T-helper 1 cell (primary cell): ENCODE measurements around the gene RTN4.
"Not testable (repeated sequence)": the region's sequence is repeated elsewhere in the genome, so short reads cannot be mapped to it uniquely, and the experiment has no call there.

Experiments used
- DNase-seq, 5 donors: peaks; one replicate each; pipeline ENCODE4 v3.0.0-alpha.2; 2012 to 2020

RTN4 gene

DNA sequence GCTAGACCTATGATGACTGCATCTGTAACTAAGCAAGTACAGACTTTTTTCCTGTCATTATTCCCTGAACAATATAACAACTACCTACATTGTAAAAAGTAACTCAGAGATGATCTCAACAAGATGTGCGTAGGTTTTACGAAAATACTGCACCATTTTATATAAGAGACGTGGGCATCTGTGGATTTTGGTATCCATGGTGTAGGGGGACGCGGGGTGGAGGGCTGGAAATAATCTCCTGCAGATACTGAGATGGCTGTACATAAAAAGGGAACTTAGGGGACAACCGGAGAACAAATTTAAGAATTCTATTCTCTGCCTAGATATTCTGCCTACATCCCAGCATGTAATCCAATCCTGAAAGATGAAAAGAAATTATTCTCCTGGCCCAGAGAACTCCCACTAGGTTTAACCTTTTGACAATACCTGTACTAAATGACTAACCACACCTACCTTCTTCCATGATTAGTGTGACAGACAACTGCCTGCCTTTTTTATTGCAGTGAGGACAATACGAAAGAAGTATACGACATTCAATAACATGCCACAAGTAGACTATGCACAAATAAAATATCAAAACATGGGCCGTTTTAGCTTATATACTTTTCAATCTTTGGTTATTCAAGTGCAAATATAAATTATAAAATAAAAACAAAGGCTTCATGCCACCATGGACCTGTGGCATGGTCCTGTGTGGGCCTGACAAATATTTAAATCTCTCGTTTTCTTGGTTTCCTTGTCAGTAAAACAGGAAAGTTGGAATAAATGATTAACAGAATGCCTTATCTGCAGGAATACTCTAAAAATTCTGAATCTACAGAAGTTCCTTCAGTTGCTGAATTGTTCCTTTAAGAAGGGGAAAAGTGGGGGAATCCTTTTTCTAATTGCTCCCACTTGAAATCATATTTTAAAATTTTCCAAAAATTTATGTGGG, 46.3 kb downstream of the RTN4 start:
- no peak for DNase-seq

DNA sequence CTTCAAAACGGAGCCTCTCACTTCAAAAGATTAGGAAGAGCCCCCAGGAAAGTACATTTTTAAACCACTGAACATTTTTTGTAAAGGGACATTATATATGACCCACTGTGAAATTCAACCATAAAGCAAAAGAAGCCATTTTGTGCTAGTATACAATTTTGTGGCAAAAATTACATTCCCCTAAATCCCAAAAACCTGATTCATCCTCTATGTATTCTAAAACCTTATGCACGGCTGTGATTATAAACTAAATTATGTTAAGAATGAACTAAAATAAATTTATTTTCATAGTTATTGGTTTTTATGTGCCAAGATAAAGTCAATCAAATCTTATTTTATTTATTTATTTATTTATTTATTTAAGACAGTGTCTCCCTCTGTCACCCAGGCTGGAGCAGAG, 48.5 kb downstream of the RTN4 start:
- no peak for DNase-seq

DNA sequence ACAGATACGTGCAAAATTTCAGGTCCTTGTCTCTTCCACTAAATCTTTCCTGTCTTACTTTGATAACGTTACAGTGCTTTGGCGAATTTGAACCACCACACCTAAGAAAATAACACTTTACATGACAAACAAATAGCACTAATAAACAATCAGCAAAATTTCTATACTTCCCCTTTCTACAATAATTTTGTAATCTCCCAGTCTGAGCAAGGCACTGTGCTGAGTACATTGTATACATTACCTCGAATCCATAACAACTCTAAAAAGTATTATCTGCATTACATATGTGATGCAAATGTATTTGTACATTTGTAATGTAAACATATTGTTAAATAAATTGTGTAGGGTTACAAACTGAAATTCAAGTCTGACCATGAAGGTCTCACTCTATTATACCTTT, 49.9 kb downstream of the RTN4 start:
- no peak for DNase-seq

DNA sequence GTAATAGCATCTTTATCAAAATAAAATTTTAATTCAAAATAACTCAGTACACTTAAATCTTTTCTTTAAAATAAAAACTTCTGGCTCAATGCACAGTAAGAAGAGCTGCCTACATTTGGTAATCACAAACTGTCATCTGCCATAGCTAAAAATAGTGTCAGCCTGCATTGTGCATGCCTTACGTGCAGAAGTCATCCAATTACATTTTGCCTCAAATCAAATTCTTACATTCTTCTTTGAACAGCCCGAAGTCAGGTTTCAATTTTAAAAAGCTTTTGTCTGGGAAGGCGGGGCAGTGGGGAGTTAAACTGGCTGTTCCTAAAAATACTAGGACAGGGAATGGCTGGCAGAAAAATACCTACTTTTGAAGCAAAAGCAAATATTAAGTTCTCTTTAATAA, 51.1 kb downstream of the RTN4 start:
- no peak for DNase-seq

DNA sequence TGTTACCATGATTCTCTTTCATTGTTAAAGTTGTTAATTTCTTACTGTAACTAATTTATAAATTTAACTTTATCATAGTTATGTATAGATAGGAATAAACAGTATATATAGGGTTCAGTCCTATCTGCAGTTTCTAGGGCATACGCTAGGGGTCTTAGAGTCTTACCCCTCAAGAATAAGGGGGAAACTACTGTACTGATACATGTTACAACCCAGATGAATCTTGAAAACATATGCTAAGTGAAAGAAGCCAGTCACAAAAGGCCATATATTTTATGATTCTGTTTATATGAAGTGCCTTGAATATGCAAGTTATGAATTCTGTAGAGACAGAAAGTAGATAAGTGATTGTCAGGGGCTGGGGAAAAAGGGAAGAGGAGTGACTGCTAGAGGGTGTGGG, 52.4 kb downstream of the RTN4 start:
- DNase-seq: no peak

DNA sequence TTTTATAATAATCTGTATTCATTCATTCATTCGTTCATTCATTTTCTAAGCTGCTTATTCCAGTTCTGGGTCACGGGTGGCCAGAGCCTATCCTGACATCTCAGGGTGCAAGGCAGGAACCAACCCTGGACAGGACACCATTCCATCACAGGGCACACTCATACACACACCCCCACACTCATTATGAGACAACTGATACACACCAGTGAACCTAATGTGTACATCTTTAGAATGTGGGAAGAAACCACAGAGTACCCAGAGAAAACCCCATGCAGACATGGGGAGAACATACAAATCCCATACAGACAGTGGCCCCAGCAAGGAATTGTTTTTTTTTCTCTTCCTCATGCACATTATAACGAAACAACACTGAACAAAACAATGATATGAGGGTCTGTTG, 54.7 kb downstream of the RTN4 start:
- no peak for DNase-seq

DNA sequence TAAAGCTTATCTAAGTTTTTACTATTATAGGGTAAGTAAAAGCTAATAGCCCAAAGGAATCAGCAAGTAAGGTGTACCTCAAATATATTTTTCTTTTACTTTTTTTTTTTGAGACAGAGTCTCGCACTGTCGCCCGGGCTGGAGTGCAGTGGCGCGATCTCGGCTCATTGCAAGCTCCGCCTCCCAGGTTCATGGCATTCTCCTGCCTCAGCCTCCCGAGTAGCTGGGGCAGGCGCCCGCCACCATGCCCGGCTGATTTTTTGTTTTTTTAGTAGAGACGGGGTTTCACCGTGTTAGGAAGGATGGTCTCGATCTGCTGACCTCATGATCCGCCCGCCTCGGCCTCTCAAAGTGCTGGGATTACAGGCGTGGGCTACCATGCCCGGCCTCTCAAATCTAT, 59.6 kb downstream of the RTN4 start:
- DNase-seq: not testable (repeated sequence)

DNA sequence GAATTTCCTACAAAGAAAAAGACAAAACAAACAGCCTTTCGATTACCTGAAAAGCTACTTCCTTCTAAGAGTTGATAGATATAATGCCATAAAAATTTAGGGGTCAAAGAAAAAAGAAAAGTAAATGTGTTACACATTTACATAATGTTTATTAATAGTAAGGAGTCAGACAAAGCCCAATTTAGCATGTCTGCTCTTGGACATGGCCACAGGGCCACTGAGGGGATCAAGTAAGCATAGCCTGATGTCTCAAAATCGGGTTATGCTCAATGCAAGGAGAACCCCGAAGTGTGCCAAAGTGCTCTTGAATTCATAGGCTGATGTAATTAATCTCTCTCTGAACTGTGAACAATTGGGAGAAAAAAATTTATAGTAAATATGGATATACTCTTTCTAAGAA, 61.6 kb downstream of the RTN4 start:
- DNase-seq: no peak

DNA sequence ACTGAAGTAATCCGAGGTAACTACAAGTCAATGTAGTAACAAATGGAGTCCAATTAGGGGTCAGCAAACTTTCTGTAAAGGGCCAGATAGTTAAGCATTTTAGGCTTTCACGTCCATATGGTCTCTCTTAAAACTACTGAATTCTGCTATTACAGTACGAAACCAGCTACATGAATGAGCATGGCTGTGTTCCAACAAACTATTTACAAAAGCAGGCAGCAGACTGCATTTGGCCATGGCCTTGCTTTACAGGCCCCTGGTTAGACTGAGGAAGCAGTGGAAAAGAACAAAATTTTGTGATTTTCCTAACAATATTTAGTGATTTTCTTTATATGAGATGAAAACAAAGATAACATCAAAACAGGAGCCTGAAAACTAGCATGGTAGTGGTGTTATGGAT, 64.0 kb downstream of the RTN4 start:
- no peak for DNase-seq

DNA sequence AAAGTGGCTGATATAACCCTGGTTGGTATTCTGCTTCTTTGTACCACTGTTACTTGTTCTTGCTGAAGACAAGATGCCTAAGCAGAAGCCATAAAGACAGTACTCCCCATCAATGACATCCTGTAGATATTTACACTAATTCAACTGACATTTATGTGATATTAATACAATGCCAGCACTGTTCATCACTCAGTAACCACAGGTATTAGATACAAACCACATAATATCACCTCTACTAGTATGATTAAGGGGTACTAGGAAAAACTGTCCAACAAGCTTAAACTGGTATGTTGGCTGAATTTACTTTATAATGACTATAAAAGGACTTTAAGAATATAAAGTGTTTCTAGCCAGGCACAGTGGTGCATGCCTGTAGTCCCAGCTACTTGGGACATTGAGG, 65.8 kb downstream of the RTN4 start:
- DNase-seq: no peak

DNA sequence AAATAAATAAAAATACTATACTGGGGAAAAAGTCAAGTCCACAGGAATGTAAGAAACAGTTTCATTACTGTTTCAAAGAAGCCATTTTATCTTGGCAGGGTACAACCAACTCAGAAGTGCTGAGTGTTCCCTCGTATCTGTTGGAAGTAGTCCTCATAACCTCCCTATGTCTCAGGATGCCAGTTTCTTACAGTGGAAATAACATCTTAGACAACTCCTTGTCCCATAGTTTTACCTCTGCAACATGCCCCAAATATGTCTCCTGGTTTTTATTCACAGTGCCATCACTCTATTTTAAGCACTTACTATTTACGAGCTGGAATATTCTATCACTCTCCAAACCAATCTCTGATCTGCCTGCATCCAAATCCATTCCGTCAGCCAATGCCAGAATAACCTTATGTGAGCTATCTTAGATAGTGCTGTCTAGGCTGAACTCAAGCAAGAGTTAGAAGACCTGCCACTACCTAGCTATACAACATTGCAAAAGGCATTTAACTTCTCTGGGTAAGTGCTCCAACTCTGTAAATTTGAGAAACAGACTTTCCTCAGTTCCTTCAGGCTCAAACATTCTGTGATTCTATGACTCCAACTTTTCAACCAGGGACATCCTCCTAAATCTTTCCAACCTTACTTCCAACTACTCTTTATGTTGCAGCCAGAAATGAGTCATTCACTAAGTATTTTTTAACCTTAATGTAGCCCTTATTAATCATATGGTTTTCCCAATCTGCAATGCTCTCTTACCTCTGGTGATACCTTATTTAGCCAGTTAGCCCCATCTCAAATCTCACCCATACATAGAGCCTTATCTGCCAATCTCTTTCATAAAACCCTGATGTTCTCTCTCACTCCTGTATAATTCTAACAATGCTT, 66.7 kb downstream of the RTN4 start:
- no peak for DNase-seq

DNA sequence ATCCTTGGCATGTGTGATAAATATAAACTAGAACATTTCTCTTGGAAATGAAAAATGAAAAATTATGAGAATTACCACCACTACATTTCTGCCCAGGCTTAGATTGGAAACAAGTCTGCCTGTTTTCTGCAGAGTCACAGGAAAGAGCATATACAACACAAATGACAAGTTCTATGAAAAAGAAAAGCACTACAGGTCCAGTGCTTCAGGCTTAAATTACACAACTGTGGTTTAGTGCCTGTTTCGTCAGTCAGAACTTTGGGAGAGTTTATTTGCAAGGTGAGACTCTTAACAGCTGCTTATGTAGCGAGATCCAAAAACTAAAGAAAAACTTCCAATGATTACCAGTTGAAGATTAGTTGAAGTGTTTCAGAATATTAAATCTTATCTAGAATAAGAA, 68.9 kb downstream of the RTN4 start:
- no peak for DNase-seq

DNA sequence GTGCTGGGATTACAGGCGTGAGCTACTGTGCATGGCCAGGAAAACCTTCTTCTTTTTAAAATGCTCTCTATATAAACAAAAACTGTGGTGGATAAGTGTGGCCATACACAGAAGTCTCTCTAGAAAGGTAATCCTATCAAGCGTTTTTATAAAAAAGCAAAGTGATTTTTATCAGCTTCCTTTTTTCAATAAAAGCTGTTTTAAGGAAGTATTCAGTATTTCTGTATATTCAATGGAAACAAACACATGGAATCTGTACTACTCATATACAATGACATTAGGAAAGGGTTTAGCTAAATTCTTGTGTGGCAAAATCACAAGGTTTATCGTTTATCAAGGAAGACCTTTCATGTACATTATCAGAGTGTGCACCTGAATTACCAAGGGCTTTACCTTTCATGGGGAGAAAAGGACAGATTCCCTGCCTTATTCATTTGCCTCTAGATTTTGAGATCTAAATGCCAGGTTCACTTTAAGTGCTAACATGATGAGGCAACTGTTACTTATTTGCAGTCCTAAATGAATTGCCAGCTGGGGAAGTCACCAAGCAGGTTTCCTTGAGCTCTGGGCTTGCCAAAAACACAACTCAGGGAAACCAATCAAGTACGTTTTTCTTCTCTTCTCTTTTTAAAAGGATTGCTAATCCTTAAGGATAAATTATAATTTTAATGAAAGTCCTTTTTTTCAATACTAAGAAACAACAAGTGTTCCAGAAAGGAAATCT, 70.8 kb downstream of the RTN4 start:
- DNase-seq: no peak

DNA sequence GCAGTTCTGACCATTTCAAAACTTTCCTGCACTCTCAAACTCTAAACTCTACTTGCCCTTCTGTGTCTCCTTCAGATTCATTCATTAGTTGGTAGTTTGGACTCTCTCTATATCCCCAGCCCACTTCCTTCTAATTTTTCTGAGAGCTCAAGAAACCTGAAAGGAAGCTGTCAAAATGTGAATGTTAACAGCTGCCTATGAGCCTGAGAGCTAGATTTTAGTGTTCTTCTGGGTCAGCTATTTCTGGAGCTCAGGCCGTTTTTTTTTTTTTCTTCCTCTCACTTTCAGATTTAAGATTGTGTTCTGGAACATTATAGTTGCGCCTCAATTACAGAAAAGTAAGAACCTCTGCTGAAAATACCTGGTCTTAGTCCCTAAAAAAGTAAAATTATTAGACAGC, 73.1 kb downstream of the RTN4 start:
- DNase-seq: no peak

DNA sequence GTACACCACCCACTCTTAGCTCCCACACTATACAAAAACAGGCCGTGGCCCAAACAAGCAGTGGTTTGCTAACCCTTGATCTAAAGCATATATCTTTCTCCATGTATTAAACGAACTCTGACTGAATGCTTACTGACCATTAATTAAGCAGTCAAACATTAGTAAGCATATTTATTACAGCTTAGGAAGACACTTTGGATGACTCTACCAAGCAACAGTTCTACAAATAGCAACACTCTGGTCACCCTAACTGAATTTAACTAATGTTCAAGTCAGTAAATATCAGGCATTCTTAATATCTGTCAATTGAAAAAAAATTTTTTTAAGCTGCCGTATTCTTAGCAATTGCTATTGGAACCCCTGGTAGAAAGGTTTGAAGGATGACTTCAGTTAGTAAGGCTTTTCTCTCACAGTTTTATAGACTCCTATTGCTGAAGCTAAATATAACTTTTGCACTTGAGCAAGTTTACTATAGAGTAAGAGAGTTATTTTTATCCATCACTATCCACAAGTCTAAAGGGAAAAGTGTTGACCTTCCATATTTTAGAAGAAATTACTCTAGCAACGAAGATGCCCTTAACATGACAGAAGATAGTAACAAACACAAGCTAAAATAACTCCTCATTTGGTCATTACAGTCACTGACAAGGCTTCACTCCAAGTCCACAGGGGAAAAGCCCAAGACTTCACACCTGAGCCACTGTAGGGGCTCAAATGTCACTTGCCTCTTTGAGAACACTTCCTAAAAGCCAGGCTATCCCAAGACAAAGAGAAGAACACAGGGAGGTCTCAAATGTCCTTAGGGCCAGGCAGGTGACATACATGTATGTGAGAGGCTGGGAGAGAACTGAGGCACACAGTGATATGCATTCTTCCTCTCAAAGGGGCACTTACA, 74.4 kb downstream of the RTN4 start:
- no peak for DNase-seq

DNA sequence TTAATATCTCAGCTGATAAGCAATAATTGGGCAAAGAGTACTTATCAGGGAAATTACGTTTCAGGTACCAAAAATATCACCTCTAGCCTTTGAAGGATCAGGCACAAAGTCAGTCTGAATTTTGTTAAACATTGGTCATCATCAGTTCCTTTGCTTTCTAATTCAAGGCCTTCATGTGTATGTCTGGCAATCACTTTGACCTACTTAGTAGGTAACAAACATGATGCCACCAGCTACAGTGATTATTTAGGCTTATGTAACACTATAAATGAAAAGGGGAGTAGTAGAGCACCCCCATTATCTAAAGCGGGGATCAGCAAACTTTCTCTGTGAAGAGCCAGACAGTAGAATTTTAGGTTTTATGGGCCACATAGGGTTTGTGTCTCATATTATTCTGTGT, 75.1 kb downstream of the RTN4 start:
- no peak for DNase-seq

DNA sequence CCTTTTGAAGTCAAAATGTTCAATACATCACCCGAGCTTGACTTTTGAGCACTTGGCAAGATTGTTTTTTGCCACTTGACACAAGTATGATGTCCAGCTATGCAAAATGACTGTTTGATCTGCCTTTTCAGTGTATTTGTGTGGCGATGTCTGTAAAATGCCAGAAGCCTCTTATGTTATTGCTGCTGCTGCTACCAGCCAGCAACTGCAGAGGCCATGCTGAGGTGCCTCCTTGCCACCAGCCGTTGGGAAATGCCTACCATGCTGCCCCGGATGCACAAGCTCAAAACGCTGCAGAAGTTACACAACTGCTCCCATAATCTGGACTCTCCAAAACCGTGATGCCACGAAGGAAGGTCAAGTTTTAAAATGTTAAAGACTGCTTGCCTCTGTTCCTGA, 80.3 kb downstream of the RTN4 start:
- no peak for DNase-seq

DNA sequence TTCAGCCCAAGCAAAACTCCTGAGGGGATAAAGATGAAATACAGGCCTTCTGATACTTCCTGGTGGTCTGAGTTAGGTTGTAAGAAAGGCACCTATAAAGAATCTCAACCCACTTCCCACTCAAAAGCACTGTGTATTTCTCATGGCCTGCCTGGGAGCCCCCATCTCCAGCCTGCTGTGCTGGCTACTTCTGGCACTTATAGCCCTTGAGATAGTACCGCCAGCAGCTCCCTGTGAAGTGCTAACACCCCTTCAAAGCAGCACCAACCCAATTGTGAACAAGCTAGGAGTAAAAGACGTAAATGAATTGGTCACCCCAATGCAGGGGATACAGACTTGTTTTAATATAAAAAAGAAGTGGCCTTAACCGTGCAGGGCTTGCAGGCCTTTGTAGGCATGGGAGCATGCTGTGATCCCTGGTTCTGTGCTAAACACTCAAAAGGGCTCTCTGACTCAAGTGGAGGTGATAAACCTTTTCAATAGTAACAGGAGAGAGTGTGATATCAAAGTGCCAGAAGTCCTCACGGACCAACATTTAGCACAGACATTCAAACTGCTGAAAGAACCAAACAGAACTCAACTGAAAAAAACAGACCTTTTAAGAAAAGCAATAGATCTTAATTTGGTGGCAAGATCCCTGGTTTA, 80.8 kb downstream of the RTN4 start:
- DNase-seq: no peak

DNA sequence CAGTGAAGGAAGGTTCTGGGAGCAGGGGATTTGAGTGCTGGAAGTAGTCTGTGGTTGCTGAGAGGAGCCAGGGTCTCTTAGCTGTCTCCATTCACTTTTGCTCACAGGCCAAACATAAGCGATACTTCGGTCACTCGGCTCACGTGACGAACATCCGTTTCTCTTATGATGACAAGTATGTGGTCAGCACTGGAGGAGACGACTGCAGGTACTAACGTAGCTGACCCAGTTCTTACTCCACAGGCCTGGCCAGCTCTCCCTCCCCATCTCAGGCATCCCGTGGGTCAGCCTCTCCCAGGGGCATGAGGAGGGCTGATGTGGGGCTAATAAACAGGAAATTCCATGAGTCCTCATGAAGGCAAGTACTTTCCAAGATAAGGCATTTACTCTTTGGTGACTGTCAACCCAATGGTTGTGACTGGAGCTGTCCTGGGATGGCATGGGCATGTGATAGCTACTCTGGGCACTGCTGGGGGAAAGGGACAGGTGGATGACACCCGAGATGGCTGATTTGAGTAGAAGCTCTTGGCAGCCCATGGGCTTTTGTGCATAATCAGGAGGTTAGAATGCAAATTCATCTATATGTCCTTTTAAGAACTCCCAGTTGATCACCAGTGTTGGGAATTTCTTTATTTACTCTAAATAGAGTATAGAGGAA, 81.6 kb downstream of the RTN4 start:
- no peak for DNase-seq

DNA sequence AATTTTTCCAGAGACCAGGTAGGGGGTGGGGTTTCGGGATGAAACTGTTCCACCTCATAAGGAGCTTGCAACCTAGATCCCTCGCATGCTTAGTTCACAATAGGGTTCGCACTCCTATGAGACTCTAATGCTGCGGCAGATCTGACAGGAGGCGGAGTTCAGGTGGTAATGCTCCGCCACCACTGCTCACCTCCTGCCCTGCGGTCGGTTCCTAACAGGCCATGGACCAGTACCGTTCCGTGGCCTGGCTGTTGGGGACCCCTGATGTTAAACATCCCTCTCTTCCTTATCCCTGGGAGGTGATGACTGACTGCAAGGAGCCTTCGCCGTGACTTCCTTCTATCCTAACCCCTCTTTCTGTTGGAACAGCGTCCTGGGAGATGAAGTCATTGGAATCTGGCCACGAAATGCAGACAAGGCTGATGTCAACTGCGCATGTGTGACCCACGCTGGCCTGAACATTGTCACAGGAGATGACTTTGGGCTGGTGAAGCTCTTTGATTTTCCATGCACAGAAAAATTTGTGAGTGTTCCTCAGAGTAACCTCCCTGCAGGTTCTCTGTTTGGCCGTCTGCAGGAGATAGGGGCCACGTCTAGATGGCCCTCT, 82.4 kb downstream of the RTN4 start:
- DNase-seq: no peak

DNA sequence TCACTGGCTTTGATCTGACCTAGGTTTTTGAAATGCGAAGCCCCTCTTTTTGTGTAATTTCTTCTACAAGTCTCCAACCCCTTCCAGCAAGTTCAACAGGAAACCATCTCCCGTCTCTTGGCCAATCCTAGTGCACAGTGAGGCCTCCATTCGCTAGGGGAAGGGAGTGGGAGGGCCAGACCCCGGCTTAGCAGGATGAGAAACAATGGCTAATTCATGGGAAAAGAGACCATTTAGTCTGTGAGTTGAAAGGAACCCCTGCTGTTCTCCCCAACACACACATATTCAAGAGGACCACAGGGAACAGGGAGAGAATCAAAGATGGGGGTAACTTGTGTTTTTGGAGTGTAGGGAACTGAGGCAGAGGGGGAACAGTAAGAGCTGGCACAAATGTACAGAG, 83.0 kb downstream of the RTN4 start:
- DNase-seq: no peak
